A172 (cell line): ENCODE results near the gene TUBG1. TPM values are rescaled to one million over a fixed set of nuclear protein-coding genes. Genes with fewer than 3 reads are reported as not detected.
"Not testable (repeated sequence)": the region's sequence is repeated elsewhere in the genome, so short reads cannot be mapped to it uniquely, and the experiment has no call there.

Source experiments
- DNase-seq: peaks from one replicate; pipeline ENCODE4 v3.0.0-alpha.2; 2015; ENCODE audit warnings: low spot score
- total RNA-seq: library from RNA; depleted of rRNA; stranded (reverse); fragments of >200 nt; shearing (Covaris generic); gene quantifications from 2 replicates; pipeline ENCODE4 v1.2.3, GENCODE V29; 2014

TUBG1 gene
- total RNA-seq, 1 experiment from 2014 or later, result 157 TPM

- DNase-seq, result peak; percentile 92
Measured at GRCh38 chr17:42623732-42624596, 14.5 kb downstream of the TUBG1 start.

DNA sequence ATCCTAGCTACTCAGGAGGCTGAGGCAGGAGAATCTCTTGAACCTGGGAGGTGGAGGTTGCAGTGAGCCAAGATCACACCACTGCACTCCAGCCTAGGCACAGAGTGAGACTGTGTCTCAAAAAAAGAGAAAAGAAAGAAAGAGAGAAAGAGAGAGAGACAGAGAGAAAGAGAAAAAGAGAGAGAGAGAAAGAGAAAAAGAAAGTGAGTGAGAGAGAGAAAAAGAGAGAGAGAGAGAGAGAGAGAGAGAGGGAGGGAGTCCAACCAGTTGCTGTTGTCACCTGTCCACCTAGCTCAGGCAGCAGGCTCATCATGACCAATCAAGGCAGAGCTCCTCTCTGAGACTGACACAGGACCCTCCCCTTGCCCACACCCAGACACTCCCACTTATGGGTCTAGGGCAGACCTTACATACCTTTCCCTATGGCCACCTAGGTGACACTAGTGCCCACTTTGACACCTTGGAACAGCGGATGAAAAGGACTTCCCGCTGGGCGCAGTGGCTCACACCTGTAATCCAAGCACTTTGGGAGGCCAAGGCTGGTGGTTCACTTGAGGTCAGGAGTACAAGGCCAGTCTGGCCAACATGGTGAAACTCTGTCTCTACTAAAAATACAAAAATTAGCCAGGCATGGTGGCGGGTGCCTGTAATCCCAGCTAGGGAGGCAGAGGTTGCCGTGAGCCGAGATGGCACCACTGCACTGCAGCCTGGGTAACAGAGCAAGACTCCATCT is 17.7 kb downstream of the TUBG1 start:
- not testable (repeated sequence) for DNase-seq

DNA sequence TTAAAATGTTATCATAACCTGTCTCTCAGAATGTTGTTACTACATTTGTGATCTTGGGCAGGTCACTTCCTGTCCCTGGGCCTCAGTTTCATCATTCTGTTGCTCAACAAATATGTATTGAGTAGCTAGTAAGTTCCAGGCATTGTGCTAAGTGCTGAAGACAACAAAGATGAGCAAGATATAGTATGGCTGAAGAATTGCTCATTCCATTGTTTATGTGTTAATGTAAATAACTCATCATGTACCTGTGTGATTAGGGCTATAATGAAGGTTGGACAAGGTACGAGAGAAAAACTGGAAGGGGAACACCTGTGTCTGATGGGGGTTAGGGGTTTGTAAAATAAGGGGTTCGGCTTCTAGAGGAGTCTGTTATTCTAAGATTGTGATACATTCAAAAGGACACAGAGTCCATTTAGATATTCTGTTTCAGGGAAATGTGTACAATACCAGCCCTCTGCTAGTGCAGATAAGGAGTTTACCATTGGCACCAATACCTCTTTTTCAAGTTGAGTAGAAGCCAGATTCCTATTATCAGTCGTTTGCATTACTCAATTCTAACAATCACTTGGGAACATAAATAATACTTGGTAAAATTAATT is 20.0 kb downstream of the TUBG1 start:
- DNase-seq, result no peak

DNA sequence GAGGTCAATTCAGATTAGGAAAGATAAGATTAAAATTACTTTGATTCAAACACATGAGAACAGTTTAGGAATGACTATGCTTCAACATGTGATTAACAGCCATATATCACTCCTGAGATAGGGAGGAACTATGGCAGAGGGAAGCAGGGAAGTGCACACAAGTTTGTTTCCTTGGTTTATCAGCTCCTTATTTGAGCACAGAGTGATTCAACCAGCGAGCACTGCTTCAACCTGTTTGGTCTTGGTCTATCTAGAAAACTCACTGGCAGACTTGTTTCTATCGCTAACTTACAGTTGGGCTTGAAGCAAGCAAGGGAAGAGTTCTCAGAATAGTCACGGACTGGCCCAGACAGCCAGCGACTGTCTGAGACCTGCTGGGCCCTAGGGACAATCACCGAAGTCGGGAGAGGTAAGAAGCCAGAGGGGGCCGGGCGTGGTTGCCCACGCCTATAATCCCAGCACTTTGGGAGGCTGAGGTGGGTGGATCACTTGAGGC is 23.5 kb downstream of the TUBG1 start:
- DNase-seq, result peak; percentile 34

DNA sequence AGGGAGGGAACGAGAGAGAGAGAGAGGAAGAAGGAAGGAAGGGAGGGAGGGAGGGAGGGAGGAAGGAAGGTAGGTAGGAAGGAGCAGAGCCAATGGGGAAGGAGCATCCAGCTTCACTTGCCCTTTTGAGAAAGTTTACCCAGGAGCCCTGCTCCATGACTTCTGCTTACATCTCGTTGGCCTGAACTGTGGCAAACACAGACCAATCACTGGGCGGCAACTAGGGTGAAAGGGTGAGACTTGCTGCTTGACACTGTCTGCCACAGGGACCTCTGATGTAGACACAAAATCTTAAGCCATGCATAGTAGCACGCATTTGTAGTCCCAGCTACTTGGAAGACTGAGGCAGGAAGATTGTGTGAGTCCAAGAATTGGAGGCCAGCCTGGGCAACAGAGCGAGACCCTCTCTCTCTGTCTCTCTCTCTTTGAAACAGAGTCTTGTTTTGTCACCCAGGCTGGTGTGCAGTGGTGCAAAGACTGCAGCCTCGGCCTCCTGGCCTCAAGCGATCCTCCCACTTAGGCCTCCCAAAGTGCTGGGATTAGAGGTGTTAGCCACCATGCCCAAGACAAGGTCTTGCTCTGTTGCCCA is 30.1 kb downstream of the TUBG1 start:
- DNase-seq, result no peak

- no peak for DNase-seq
Measured at GRCh38 chr17:42640121-42640520, 30.6 kb downstream of the TUBG1 start.

DNA sequence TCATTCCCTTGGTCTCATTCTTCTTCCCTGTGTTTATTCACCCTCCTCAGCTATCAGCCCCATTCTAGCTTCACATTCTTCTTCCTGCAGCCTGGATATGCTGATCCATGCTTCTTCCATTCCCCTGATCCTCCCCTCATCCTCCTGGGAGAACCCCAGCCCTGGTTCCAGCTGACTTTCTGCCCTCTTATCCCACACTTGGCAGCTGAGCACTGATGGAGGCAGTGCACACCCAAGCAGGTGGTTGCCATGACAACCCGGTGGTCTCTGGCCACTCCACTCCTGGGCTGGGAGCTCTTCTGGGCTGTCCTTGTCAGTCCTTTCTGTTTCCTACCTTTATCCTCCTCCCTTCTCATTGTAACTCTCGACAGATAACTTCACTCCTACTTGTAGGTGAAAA is 32.9 kb downstream of the TUBG1 start:
- no peak for DNase-seq

DNA sequence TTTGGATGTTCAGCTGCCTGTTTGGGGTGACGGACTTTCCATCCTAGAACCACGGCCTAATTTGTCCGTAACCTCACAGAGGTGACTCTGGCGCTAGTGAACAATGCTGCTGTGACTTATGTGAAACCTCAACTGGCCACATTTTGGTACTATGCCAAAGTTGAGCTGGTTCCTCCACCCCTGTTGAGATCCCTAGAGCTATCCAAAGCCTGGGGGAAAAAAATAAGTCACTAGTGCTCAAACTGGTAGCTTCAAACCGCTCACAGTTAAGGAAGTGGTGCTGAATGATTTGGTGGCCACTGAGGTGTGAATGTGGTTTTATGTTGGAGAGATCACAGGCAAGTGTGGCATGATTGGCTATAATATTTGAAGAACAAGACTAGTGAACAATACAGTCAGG is 38.3 kb downstream of the TUBG1 start:
- no peak for DNase-seq

DNA sequence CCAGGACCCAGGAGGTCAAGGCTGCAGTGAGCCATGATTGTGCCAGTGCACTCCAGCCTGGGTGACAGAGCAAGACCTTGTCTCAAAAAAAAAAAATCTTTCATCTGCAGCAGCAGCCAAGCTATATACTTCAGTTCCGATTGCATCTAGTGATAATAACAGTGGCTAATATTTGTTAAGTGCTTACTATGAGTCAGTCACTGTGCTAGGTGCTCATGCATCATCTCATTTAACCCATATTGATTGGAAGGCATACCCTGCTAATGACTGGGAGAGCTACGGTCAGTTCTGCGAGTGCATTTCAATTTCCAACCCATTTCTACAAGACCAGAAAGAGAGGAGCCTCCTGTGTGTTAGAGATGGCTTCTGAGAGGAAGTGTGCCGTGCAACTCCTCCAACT is 41.9 kb downstream of the TUBG1 start:
- no peak for DNase-seq

DNA sequence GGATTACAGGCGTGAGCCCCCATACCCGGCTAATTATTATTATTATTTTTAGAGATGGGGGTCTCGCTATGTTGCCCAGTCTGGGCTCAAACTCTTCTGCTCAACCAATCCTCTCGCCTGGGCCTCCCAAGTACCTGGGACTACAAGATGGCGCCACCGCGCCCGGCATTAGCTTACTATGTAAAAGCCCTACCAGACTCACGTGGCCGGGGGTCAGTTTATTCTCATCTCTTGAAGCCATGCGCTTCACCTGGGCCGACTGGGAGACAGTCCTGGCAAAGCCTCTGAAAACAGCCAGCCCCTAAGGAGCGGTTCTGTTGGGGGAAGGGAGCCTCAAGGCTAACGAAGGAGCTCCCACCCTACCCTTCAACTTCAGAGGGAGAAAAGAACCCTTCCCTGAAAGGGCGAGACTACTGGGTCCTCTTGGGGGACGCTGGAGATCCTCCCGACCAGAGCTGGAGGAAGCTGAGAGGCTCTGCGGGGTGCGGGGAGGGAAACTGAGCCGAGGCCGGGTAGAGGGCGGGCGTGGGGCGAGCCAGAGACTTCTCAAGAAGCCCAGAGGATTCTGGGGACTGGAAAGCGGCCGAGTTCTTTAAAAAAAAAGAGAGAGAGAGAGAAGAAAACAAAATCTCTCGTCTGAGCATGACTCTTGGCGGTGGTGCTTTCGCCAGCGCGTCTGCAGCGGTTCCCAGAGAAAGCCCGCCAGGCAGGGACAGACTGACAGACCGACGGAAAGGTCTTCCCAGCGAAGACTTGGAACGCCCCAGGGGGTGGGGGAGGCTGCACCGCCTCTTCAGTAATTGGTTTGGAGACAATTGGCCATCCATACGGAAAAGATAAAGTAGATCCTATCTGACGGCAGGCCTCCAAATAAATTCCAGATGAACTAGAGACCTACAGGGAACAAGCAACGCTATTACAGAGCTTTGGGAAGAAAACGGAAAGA is 44.0 kb downstream of the TUBG1 start:
- no peak for DNase-seq

DNA sequence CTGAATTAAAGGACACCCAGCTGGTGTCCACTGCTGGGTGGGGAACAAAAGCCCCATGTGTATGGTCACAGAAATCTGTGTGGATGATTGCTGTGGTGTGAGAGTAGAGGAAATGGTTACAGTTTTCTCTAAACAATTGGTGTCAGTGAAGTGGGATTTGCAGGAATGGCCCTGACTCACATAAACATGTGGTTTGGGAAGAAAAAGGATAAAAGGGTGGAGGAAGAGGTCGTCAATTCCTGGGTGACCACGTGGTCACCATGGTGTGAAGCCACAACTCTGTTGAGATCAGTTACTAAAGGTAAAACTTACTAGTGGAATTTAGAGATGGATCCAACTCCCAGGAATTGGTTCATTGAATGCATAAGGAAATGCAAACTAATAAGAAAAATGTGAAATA is 46.0 kb downstream of the TUBG1 start:
- peak; percentile 70 for DNase-seq

- no peak for DNase-seq
Measured at GRCh38 chr17:42657824-42658588, 48.5 kb downstream of the TUBG1 start.

- DNase-seq, result peak; percentile 86
Measured at GRCh38 chr17:42659079-42659931, 49.8 kb downstream of the TUBG1 start, which contains the start of gene TUBG2. TSS of gene TUBG2 (plus strand) at chr17:42659284. CDS start at chr17:42659504, 220 bp downstream.

DNA sequence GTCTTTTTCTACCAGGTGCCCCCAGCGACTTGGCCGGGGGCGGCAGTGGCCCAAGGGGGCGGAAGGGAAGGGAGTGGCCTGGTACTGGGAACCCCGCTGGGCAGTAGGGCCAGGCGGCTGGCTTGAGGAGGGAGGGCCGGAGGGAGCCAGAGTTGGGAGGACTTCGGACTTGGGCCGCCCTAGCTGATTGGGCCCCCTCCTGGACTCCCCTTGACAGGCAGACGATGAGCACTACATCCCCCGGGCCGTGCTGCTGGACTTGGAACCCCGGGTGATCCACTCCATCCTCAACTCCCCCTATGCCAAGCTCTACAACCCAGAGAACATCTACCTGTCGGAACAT is 50.4 kb downstream of the TUBG1 start:
- DNase-seq, result not testable (repeated sequence)

- peak; percentile 97 for DNase-seq
Measured at GRCh38 chr17:42660692-42661345, 51.3 kb downstream of the TUBG1 start.
